NT2/D1 (cell line): ENCODE data around the gene MNAT1.

Experiments used
- SUZ12 ChIP-seq: IDR thresholded peaks from 2 replicates; pipeline ENCODE4 v1.6.1; 2011; ENCODE audit not compliant: insufficient read length, insufficient read depth; ENCODE audit errors: extremely low read depth
- YY1 ChIP-seq: IDR thresholded peaks from 2 replicates; pipeline ENCODE4 v1.6.1; 2011; ENCODE audit not compliant: insufficient read length, insufficient read depth

- TF ChIP-seq SUZ12 (no peak), YY1 (no peak)
Observed at GRCh38 chr14:60943637-60944032, 209.1 kb downstream of the MNAT1 start.
